Activated CD8-positive, alpha-beta T cell treated with anti-CD3 and anti-CD28 coated beads for 36 hours (primary cell): ENCODE results near the gene ZIC4. TPM values are rescaled to one million over a fixed set of nuclear protein-coding genes. Genes with fewer than 3 reads are reported as not detected.

ENCODE experiments used
- ATAC-seq: fragments of 200-7000 bp; cut with Tn5 transposase; one replicate; pipeline ENCODE4 v1.10.0; 2021; ENCODE audit warnings: mild to moderate bottlenecking, moderate library complexity
- CTCF ChIA-PET: fragments of 350-600 bp; sonication (Branson Sonifier 250); formaldehyde crosslinking; loops from one replicate; lab custom pipeline; 2021; ENCODE audit warnings: antibody characterized with exemption; lab: Charles Lee
- POLR2A ChIA-PET: fragments of 350-600 bp; sonication (Branson Sonifier 250); formaldehyde crosslinking; loops from one replicate; lab custom pipeline; 2021; ENCODE audit warnings: antibody characterized with exemption; lab: Charles Lee
- DNase-seq: peaks from one replicate; pipeline ENCODE4 v3.0.0-alpha.2; 2020
- H3K27ac Mint-ChIP-seq: one replicate; pipeline ENCODE4 v1.8.0; 2021; ENCODE audit warnings: mild to moderate bottlenecking, mixed read lengths
- H3K27me3 Mint-ChIP-seq: one replicate; pipeline ENCODE4 v1.8.0; 2021; ENCODE audit warnings: mixed read lengths
- H3K36me3 Mint-ChIP-seq: one replicate; pipeline ENCODE4 v1.8.0; 2021; ENCODE audit warnings: low read depth, mixed read lengths
- H3K4me1 Mint-ChIP-seq: one replicate; pipeline ENCODE4 v1.8.0; 2021; ENCODE audit warnings: low read depth, mixed read lengths
- H3K4me3 Mint-ChIP-seq: one replicate; pipeline ENCODE4 v1.8.0; 2021; ENCODE audit warnings: mild to moderate bottlenecking, moderate library complexity, mixed read lengths
- H3K9me3 Mint-ChIP-seq: one replicate; pipeline ENCODE4 v1.8.0; 2021; ENCODE audit warnings: mixed read lengths
- CTCF ChIP-seq: fragments of 200-600 bp; IDR thresholded peaks from one replicate; pipeline ENCODE4 v1.8.0; 2022; ENCODE audit warnings: antibody characterized with exemption, mild to moderate bottlenecking
- intact Hi-C: fragments of 100-400 bp; cut with micrococcal nuclease; formaldehyde crosslinking; loops from one replicate; pipeline ENCODE4 v1.10.0; 2022
- total RNA-seq, 2 experiments: library from RNA; stranded (reverse); gene quantifications; one replicate each; pipeline ENCODE4 v1.2.3, GENCODE V29; 2021

ZIC4 gene
- total RNA-seq, 2 experiments from 2014 or later = not detected

- H3K9me3 Mint-ChIP-seq = peaks cover 9% of the 10 kb centered on the region
- CTCF ChIA-PET = no interaction called here
- no peak within 1 kb of the TSS for H3K4me3 Mint-ChIP-seq
- POLR2A ChIA-PET = no interaction called here
- H3K27ac Mint-ChIP-seq = no peak within 1 kb of the TSS
- DNase-seq (no peak), ATAC-seq (no peak)
- intact Hi-C loops = loop anchor here (10.0 kb wide), 1 partner anchor 55 kb away; no protein-coding TSS in a partner anchor
- H3K27me3 Mint-ChIP-seq = peaks cover 79% of the 10 kb centered on the region
- H3K4me1 Mint-ChIP-seq = peaks cover 38% of the 10 kb centered on the region
- no peak for TF ChIP-seq CTCF
- peaks cover 27% of the 10 kb centered on the region for H3K36me3 Mint-ChIP-seq
Observed at GRCh38 chr3:147409143-147410115, 3.1 kb upstream of the ZIC4 start, which contains the start of gene ZIC1. TSS of gene ZIC1 (plus strand) at chr3:147409365. CDS start at chr3:147410113, 748 bp downstream.

- ChIA-PET CTCF (no interaction called here), POLR2A (no interaction called here)
- intact Hi-C loops = no loop called here
- peaks cover 26% of the 10 kb centered on the region for H3K36me3 Mint-ChIP-seq
- peaks cover 9% of the 10 kb centered on the region for H3K9me3 Mint-ChIP-seq
- H3K4me3 Mint-ChIP-seq = no peak overlapping the region
- peaks cover 79% of the 10 kb centered on the region for H3K27me3 Mint-ChIP-seq
- no peak for ATAC-seq
- H3K27ac Mint-ChIP-seq = no peak overlapping the region
- H3K4me1 Mint-ChIP-seq = peaks cover 36% of the 10 kb centered on the region
- DNase-seq = no peak
- TF ChIP-seq CTCF = no peak
Observed at GRCh38 chr3:147408188-147409100, 2.1 kb upstream of the ZIC4 start.

GRCh38 chr3:147407498-147408187 is 1.3 kb upstream of the ZIC4 start:
- Mint-ChIP-seq H3K4me1 (peaks cover 30% of the 10 kb centered on the region), H3K27ac (no peak overlapping the region), H3K36me3 (peaks cover 23% of the 10 kb centered on the region), H3K4me3 (no peak overlapping the region), H3K9me3 (peaks cover 7% of the 10 kb centered on the region), H3K27me3 (peaks cover 76% of the 10 kb centered on the region)
- no peak for DNase-seq
- ChIA-PET POLR2A (no interaction called here), CTCF (interaction anchor here (0.5 kb wide), 1 partner anchor 21 kb away, joined by 3 read pairs; no protein-coding TSS in a partner anchor)
- TF ChIP-seq CTCF = no peak
- intact Hi-C loops = no loop called here
- no peak for ATAC-seq

- Mint-ChIP-seq H3K4me1 (peaks cover 26% of the 10 kb centered on the region), H3K27me3 (peaks cover 76% of the 10 kb centered on the region), H3K9me3 (peaks cover 5% of the 10 kb centered on the region), H3K4me3 (no peak overlapping the region), H3K36me3 (peaks cover 20% of the 10 kb centered on the region), H3K27ac (no peak overlapping the region)
- ChIA-PET CTCF (interaction anchor here (0.5 kb wide), 1 partner anchor 21 kb away, joined by 3 read pairs; no protein-coding TSS in a partner anchor), POLR2A (no interaction called here)
- no peak for DNase-seq
- intact Hi-C loops = no loop called here
- no peak for TF ChIP-seq CTCF
- ATAC-seq = no peak
Observed at GRCh38 chr3:147407114-147407497, 763 bp upstream of the ZIC4 start.
